GM18951 (cell line): ENCODE results near the gene WWOX.
"Not testable (repeated sequence)": the region's sequence is repeated elsewhere in the genome, so short reads cannot be mapped to it uniquely, and the experiment has no call there.

Source experiments
- POLR2A ChIP-seq: IDR thresholded peaks from 4 replicates; pipeline ENCODE4 v1.6.1; 2011; ENCODE audit warnings: mild to moderate bottlenecking; ENCODE audit not compliant: insufficient read length, insufficient read depth; ENCODE audit errors: extremely low read depth
- in situ Hi-C: fragments of 300-500 bp; cut with MboI; formaldehyde crosslinking; loops from one replicate; pipeline ENCODE4 v1.12.0; 2022; ENCODE audit warnings: low sequenced_read_pairs, mixed read lengths, inconsistent platforms; ENCODE audit not compliant: unreplicated experiment

The WWOX gene

DNA sequence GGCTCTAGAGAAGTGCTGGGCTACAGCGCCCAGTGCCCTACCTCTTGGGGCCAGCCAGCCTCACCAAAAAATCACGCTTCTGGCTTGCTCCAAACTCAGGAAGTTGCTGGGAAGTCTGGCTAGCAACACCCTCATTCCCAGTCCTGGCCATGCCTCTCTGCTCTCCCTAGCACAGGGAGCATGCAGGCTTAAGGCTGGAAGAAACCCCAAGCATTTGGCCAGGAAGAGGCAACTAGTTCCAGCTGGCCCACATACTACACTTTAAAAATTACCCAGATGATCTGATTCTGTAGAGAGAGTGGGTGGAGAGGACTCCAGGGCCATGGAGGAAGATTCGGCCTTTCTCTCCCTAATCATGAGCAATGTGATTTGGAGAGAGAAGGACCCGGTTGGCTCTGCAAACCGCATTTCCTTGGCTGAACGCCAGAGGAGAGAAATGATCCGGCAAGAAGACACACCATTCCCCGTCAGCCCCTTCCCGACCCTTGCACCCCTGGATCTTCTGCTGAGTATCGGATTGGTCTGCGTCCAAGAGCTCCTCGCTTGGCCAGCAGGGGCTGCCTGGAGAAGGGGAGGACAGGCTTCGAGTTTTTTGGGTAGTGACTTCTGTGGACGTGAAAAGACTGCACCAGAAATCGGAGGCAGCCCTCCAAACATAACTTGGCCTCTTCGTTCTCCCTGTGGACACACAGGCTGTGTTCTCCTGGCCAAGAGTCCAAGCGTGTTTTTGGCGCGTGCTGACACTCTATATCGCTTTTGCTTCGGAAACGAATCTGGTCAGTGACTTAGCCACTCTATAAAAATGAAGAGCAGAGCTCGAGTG, 406.3 kb downstream of the WWOX start:
- in situ Hi-C loops: no loop called here
- no peak for TF ChIP-seq POLR2A

DNA sequence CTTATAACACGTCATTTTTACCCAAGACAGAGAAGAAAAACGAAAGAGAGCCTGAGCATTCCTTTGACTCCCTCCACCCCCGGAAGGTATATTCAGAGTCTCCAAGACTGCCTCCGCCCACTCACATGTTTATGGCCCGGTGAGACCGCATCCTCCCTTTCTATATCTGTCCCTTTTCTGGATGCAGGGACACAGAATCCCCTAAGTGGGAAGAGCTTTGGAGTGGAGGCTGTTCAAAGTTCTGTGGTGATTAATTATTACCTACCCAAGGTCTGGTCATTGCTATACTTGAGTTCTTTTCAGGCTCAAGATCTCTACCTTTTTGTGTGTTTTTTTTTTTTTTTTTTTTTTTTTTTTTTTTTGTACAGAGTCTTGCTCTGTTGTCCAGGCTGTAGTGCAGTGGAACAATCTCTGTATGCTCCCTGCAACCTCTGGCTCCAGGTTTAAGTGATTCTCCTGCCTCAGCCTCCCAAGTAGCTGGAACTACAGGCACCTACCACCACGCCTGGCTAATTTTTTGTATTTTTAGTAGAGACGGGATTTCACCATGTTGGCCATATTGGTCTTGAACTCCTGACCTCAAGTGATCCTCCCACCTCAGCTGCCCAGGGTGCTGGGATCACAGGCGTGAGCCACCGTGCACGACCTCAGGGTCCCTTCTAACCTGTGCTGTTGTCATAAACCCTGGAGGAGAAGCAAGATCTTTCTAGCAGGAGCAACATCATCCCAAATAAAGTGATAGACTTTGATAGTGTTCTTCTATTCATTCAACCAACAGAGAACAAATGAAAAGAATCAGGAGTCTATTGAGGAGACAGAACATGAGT, 407.1 kb downstream of the WWOX start:
- in situ Hi-C loops: no loop called here
- no peak for TF ChIP-seq POLR2A

DNA sequence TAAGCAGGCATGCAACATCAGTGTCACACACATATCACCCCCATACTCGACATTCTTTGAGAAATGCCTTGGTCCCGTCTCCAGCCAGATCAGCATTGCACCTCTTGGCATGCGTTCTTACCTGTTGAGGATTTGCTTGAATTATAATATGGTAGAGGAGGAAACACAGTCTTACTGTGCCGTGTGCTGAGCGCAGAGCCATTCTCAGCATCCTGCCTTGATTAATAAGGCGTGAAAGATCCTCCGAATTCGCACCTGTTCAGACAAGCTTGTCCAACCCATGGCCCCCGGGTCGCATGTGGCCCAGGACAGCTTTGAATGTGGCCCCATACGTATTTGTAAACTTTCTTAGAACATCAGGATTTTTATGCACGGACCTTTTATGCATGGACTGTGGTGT, 408.1 kb downstream of the WWOX start:
- in situ Hi-C loops: no loop called here
- no peak for TF ChIP-seq POLR2A

- in situ Hi-C loops: no loop called here
- TF ChIP-seq POLR2A: no peak
Observed at GRCh38 chr16:78509965-78510364, 410.5 kb downstream of the WWOX start.

DNA sequence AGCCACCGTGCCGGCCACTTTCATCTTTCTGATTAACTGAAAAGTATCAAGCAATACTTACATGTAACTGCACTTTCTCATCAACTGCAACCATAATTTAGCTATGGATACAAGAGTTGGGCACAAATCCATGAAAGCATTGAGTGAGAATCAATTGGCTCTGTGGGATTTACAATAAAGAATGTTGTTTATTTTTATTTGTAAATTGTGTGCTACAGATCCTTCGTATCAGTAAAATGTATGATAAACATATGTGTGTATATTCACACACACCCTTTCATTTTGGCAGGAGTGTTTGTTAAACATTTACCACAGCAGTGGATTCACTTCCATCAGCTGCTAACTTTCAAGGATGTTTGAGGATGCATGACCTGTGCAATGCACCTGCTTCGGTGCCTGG, 411.0 kb downstream of the WWOX start:
- in situ Hi-C loops: no loop called here
- no peak for TF ChIP-seq POLR2A

- in situ Hi-C loops: no loop called here
Observed at GRCh38 chr16:78513838-78514237, 414.4 kb downstream of the WWOX start.

GRCh38 chr16:78514888-78515287, 415.4 kb downstream of the WWOX start:
- in situ Hi-C loops: not testable (repeated sequence)

More at GRCh38 chr16:78513838-78514237, 414.4 kb downstream of the WWOX start:
- TF ChIP-seq POLR2A: no peak

GRCh38 chr16:78515421-78515820, 416.0 kb downstream of the WWOX start:
- in situ Hi-C loops: no loop called here
- no peak for TF ChIP-seq POLR2A

- in situ Hi-C loops: no loop called here
- TF ChIP-seq POLR2A: no peak
Observed at GRCh38 chr16:78516006-78516736, 416.7 kb downstream of the WWOX start.

- TF ChIP-seq POLR2A: no peak
- in situ Hi-C loops: no loop called here
Observed at GRCh38 chr16:78519896-78520295, 420.4 kb downstream of the WWOX start.

DNA sequence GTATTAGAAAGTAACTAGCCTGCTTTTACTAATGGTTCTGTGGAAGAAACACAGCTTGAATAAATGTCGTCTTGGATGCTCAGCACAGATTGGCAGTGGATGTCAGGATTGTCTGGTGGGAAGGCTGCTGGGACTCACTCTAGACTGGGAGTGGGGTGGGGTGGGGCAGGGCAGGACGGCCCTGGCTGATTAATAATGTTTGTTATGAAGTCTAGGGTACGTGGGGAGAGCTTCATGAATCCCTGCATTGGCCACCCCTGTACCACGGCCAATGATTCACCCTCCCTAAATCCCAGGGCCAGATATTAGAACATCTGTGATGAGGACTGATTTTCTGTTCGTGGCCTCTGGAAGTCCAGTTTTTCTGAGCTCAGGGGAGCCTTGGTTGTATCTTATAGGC, 421.0 kb downstream of the WWOX start:
- TF ChIP-seq POLR2A: no peak
- in situ Hi-C loops: no loop called here

GRCh38 chr16:78522327-78522726, 422.9 kb downstream of the WWOX start:
- in situ Hi-C loops: no loop called here
- no peak for TF ChIP-seq POLR2A

DNA sequence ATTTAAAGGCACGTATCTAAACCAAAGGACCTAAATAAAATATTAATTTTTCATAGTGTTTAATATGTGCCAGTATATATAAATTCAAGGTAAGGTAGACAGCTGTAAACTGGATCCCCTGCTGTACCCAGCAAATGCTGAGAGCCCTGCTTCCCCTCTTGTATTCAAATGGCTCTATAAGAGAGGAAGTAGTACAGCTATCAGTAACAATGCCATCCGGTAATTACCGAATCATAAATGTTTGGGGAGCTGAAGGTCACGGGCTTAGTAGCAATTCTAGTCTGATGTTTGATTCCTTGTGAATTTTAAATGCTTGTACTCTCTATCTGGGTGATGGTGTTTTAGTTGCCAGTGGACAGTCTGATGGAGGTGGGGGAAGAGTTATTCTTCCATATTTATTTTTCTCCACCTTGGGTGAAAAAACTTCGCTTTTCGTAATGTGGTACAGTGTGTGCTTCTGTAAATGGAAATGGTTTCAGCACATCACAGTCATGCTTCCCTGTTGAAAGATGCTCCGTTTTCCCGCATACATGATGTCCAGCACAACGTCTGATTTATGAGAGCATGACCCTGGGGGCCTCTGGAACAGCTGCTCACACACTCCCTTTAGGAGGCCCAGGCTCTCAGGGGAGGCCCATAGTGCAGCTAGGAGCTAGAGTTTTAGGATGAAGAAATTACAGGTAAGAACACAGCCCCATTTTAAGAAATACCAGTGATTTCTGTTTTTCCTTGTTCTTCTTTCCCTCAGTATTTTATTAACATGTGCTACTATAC, 423.9 kb downstream of the WWOX start:
- in situ Hi-C loops: no loop called here
- TF ChIP-seq POLR2A: no peak

DNA sequence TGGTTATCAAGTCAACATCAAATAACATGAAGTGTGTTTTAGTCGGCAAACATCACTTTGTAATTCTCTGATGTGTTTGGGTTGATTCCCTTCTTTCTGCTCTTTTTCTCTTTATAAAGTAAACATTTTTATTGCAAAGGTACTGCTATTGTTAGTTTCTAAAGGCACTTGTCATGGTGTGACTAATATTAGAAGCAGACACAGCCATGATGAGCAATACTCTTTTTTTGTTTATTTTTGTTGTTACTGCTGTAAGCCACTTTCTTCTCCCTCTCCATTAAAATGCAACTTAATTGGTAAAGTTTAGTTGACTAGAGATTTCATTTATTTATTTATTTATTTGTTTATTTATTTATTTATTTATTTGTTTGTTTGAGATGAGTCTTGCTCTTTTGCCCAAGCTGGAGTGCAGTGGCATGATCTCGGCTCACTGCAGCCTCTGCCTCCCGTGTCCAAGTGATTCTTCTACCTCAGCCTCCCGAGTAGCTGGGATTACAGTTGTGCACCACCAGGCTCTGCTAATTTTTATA, 424.7 kb downstream of the WWOX start:
- in situ Hi-C loops: no loop called here
- TF ChIP-seq POLR2A: no peak
